Midbrain (tissue), 1 donor: ENCODE measurements around the gene ZC3H15.
"Not testable (repeated sequence)": the region's sequence is repeated elsewhere in the genome, so short reads cannot be mapped to it uniquely, and the experiment has no call there.

ENCODE experiments used
- DNase-seq: peaks from one replicate; lab custom pipeline; 2025; lab: John Stamatoyannopoulos, UW

ZC3H15 gene

DNA sequence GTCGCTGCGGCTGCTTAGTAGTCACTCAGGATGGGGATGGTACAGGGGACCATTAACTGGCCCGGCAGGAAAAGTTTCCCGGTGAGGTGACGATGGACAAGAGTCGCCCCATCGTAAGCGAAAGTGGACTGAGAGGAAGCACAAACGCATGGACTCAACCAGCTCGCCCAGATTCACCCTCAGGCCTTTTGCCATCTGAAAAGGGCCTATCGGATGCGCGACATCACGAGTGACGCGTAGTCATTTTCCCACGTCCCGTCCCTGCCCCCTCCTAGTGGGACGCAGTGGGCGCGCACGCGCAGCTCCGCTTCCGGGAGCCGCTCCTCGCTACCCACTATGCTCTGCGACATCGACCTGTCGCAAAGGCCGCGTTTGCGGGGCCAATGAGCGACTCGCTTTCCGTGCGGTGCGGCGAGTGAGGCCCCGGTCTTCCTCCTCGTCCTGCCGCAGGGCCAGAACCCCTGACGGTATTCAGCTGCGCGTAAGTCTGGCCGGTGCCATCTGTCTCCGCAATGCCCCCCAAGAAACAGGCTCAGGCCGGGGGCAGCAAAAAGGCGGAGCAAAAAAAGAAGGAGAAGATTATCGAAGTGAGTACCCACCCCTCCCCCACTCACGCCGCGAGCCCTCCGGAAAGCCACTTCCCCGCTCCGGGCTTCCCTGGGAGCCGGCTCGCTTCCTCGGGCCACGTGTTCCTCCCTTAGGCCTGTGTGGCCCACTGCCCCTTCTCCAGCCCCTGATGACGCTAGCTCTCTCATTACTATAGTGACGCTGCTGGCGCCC lies at the start of gene ZC3H15:
ZC3H15 (plus strand) TSS at position 390 of the 780 bp plus-strand sequence; CDS start at position 513, 123 bp downstream.
- DNase-seq = peak; percentile 97

DNA sequence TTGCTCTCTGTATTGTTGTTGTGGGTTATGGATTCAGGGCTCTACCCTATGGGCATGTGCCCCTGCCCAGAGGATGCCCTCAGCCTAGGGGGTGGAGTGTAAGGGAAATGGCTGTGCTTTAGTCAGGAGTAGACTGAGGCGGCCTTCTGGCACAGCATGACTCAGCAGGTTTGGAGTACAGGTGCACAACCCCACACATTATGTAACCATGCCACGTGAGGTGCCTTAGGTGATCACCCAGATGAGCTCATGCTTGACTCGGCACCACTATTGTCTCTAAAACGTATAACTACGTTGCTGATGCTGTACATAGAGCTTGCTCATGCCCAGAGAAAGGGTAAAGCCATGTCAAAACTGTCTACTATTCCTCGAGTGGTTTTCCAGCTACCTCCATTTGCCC lies 48.3 kb upstream of the ZC3H15 start:
- DNase-seq = no peak

DNA sequence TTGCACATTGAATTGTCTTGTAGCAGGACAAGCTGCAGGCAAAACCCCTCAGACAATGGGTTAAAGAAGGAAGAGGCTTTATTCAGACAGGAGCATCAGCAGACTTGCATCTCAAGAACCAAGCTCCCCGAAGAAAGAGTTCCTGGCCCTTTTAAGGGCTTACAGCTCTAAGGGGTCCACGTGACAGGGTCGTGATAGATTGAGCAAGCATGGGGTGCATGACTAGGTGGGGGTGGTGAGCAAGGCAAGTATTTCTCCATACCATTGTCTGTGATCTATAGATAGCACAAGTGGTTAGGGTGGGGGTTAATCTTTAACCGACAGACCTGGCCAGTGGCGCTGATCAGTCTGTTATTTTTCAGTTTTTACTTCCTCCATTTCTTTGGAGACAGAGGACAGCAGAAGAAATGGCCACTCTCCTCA lies 46.4 kb upstream of the ZC3H15 start:
- not testable (repeated sequence) for DNase-seq

DNA sequence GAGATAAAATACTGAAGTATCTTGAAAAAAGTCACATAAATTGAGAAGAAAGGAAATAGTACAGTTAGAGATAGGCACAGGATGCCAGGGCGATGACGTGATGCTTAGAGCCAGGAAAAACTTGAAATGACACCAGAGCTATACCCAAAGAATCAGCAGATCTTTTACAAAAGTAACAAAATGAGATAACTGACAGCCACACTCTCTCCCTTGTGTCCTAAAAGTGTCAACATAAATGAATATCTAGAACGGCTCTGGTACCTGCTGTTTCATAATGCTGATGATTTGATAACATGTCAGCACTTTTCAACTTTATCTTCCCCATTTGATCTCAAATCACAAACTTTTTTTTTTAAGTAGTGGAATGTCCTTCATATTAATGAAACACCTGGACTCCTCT lies 45.6 kb upstream of the ZC3H15 start:
- DNase-seq = no peak

DNA sequence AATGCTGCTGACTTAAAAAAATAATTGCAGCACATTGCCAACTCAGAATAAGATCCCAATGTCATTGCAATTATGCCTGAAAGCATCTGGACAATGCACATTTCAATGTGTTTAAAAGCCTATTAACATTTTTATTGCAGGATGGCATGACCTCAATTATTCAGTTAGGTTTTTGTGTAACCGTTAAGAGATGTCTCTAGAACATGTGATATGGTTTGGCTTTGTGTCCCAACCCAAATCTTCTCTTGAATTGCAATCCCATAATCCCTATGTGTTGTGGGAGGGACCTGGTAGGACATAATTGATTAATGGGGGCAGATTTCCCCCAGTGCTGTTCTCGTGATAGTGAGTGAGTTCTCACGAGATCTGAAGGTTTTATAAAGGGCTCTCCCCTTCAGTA lies 43.2 kb upstream of the ZC3H15 start:
- DNase-seq = no peak

DNA sequence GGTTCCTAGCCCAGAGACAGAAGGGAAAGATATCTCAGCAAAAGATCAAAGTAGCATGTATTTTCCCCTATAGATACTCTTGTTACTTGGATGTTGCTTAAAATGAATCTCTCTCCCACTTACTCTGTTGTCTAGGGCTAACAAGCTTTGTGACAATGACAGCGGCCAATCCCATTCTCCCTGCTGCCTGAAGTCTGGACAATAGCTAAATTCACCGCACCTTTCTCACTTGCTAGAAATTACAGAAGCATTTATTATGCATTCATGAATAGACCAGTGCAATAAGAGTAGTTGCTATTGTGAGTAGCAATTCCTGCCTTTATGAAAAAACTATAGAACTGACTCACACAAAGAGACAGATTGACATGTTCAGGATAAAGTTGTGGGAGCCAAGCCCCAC lies 42.2 kb upstream of the ZC3H15 start:
- DNase-seq = no peak

DNA sequence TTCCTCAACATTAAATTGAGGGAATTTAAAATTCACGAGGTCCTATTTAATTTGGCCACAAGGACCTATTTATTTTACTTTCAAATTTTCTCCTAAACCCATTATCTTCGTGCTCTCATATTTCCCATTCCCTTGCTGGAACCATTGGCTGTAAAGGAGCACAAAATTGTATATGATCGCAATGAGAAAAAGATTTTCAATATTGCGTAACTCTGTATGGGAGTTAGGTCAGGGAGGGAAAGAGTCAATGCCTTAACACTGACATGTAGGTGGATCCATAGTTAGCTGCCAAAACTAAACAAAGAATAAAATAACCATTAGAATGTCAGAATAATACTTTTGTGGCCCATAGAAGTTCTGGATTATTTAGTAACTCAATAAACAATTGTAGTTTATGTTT lies 40.6 kb upstream of the ZC3H15 start:
- DNase-seq = no peak

DNA sequence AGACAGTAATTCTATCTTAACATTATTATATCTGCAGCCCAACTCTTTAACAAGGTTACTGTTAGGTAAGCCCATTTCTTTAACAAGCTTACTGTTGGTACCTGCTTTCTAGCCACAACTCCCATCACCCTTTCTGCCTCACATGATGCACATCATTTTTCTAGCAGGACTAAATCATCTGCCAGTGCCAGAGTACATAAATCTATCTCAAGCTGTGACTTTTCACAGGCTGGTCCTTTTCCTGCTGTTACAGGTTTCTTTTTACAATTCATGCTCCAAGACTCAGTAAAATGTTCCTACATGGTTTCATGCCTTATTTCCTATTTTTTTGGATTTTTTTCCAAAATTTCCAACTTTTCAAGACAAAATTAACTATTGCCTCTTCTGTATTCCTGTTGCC lies 30.4 kb upstream of the ZC3H15 start:
- DNase-seq = no peak

DNA sequence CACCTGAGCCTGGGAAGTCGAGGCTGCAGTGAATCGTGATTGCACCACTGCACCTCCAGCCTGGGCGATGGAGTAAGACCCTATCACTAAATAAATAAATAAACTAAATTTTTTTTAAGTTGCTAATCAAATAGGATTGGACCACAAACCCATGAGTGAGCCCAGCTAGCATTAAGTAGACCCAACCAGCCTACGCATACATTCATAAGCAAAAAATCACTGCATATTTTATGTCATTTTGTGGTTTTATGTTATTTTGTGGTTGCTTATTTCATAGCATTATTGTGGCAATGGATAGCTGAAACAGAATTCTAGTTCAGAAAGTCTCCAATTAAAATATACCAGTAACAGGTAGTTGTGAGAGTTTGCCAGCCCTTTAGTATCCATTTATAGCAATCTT lies 29.1 kb upstream of the ZC3H15 start:
- no peak for DNase-seq

DNA sequence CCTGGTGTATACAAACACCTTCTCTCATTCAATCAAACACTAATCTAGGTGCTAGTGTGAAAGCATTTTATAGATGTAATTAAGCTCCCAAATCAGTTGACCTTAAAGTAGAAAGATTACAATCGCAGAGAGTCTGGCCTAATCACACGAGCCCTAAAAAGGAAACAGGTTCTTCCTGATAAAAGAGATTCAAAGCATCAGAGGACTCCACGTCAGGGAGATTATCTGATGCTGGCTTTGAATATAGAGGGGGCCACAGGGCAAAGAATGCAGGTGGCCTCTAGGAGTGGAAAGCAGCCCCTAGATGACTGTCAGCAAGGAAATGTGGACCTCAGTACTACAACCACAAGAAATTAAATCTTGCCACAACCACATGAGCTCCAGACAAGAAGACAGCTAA lies 28.2 kb upstream of the ZC3H15 start:
- DNase-seq = no peak

DNA sequence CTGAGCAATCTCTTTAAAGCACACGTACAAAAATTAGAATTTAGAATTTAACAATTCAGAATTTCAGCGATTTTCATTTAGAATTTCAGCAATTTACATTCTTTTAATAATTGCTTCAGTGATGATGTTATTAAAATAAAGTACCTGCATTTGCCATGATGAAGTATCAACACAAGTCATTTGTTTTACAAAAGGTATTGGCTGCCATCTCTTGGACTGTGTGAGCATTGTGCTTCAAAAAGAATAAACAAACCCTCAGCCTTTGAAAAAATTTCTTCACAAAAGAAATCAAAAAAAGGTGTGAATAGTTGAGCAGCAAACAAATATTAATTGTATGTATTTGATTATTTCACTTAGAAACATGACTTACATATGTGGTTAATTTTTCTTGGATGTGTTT lies 27.1 kb upstream of the ZC3H15 start:
- no peak for DNase-seq

DNA sequence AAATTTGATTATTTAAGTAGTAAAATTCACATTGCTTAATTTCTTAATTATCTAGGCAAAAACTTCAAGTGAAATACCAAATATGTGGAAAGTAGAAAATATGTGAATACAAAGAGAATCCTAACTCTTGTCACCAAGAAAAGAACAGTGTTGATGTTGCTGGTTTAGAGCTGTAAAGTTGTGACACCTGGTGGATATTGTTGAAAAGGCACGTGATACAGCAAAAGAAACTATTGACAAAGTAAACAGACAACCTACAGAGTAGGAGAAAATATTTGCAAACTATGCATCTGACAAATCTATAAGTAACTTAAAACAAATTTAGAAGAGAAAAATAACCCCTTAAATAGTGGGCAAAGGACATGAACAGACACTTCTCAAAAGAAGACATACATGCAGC lies 25.6 kb upstream of the ZC3H15 start:
- DNase-seq = no peak

DNA sequence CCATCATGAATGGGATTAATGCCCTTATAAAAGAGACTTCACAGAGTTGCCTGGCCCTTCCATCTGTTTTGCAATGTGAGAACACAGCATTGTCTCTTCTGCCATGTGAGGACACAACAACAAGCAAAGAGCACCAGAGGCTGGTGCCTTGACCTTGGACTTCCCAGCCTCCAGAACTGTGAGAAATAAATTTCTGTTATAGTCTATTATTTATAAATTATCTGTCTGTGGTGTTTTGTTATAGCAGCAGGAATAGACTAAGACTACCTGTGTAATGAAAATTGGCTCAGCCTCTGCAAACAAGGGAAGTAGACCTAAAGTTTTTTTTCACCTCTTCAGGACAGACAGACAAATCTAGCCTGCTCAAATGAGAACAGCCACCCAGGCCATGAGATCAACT lies 19.3 kb upstream of the ZC3H15 start:
- no peak for DNase-seq

DNA sequence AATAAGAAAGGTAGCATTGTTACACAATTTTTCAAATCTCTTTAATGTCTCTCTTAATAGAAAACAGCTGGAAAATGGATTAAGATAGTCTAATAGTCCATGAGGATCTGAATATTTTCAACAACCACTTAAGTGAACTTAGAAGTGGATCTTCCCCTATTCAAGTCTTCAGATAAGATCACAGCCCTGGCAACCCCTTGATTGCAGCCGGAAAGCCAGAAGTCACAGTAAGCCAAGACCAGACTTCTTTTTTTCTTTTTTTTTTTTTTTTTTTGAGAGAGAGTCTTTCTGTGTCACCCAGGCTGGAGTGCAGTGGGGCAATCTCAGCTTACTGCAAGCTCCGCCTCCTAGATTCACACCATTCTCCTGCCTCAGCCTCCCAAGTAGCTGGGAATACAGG lies 18.6 kb upstream of the ZC3H15 start:
- no peak for DNase-seq

DNA sequence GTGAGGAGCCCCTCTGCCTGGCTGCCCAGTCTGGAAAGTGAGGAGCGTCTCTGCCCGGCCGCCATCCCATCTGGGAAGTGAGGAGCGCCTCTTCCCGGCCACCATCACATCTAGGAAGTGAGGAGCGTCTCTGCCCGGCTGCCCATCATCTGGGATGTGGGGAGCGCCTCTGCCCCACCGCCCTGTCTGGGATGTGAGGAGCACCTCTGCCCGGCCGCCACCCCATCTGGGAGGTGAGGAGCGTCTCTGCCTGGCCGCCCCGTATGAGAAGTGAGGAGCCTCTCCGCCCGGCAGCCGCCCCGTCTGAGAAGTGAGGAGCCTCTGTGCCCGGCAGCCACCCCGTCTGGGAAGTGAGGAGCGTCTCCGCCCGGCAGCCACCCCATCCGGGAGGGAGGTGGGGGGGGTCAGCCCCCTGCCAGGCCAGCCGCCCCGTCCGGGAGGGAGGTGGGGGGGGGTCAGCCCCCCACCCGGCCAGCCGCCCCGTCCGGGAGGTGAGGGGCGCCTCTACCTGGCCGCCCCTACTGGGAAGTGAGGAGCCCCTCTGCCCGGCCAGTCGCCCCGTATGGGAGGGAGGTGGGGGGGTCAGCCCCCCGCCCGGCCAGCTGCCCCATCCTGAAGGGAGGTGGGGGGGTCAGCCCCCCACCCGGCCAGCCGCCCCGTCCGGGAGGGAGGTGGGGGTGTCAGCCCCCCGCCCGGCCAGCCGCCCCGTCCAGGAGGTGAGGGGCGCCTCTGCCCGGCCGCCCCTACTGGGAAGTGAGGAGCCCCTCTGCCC lies 13.2 kb upstream of the ZC3H15 start:
- DNase-seq = not testable (repeated sequence)

DNA sequence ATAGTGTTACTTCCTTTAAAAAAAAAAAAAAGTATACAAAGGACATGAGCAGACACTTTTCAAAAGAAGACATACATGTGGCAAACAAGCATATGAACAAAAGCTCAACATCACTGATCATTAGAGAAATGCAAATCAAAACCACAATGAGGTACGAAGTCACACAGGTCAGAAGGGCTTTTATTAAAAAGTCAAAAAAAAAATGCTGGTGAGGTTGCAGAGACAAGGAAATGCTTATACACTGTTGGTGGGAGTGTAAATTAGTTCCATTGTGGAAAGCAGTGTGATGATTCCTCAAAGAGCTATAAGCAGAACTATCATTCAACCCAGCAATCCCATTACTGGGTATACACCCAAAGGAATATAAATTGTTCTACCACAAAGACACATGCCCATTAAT lies 11.8 kb upstream of the ZC3H15 start:
- DNase-seq = not testable (repeated sequence)

DNA sequence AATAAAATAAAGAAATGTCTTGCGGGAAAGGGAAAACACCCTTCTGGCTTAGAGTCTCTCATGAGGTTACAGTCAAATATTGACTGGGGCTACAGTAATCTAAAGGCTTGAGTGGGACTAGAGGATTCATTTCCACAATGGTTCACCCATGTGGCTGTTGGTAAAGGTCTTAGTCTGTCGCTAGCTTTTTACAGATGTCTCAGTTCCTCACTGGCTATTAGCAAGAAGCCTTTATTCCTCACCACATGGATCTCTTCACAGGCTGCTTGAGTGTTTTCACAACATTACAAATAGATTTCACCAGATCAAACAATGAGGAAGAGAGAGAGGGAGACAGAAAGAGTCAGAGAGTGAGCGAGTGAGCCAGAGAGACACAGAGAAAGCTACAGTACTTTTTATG lies 8.3 kb upstream of the ZC3H15 start:
- DNase-seq = no peak

DNA sequence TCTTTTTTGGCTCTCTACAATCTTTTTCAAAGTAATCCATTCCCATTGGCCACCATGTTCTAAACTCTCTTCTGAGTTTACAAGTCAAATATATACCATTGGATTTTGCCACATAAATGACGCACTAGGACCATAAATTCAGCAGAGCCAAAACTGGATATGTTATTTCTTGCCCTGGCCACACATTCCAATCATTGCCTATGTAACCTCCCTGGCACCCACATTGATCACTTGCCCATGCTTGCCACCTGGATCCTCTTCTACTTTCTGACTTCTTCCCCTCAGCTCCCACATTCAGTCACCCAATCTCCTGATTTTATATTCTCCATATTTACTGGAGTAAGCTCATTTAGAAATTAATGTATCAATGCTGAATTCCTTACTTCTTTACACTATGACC lies 5.1 kb upstream of the ZC3H15 start:
- no peak for DNase-seq

DNA sequence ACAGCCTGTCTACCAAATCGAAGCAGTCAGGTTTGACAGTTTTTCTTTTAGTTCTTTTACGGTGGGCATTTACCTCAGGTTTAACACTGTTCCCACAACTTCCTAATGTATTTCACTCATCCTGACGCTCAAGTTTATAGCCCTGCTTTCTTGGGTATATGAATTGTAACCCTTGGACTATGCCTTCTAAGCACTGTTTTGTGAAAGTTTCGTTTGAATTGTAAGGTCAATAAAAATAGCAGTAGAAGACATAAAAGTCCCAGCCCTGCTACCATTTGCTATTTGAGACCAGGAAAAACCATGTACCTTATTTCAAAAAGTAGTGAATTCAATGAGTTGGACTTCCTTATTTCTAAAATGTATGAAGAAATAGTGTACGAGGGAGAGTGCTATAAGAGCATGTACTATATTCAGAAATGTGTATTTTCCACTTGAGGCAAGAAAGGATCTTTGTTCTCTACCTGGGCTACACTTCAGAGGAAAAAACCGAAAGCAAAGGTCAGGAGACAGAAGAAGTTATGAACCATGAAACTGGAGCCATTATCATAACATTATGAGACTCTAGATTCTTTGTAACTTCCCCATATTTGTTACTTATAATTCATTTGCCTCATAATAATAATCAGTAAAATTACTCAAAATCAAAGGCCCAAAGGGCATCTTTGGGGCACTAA lies 1.9 kb upstream of the ZC3H15 start:
- DNase-seq = no peak

DNA sequence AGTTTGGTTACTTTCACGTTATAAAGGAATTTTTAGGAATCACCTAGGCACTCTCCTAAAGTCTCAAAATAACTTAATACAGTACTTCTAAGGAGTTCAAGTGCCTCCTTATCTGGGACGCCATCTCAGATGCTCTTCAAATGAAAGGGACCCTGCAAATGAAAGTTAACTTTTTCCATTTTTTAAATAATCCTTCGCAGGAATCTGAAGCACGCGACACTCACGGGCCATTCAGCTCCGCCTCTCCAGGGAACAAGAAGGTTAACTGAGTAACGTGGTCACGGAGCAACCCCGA lies 537 bp upstream of the ZC3H15 start:
- no peak for DNase-seq

DNA sequence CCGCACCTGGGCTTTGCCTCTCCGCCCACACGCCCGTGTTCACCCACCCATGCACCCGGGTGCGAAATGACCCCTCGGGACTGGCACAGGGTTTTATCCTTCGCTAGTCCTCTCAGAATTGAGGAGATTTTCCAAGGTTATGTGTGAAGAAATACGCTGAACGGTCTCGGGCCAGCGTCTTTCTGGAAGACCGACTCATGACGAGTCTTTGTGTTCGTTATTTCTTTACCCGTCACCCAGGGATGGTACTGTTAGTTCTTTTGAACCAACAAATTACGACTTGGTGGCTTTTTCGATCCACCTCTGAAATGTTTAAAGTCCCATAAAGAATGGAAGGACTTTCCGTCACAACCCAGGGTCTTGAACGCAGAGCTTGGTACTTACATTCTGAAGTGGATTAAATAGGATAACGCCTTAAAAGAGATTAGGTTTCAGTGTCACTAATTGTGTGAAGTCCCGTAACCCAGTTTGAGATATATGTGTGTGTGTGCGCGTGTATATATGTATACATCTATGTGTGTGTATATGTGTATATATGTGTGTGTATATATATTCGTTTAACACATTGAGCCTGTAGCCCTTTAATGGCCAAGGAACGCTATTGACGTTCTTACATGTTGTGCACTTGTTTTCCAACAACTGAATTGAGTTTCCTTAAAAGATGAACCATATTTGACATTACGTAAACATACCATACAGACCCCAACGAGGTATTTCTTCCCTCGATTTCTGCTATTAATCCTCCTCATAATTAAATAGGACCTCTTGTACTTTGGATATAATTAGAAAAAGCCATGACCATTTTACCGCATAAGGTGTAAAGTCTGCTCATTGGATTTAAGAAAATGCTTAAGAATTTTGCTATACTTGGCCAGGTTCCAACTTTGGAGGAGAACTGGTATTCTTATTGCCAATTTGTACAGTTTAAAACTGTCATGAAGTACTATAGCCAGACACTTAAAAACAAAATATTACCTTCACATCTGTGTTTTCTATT lies 889 bp downstream of the ZC3H15 start:
- peak; percentile 38 for DNase-seq

DNA sequence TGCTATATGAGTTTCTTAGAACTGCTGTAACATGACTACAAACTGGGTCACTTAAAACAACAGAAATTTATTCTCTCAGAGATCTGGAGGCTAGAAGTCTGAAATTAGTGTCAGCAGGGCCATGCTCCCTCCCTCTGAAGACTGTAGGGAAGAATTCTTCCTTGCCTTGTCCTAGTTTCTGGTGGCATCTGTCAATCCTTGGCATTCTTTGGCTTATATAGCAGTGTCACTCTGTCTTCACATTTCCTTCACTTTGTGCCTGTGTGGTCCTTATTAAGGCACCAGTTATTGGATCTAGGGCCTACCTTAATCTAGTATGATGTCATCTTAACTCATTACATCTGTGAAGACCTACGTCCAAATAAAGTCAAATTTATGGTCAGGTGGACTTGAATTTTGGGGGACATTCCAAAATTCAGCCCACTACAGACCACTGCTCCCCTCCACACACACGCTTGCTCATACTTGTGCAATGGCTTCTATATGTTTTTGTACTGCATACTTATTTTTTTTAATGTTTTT lies 7.6 kb downstream of the ZC3H15 start:
- no peak for DNase-seq
